ENCODE results near the gene IDS.
"Not testable (repeated sequence)": the region's sequence is repeated elsewhere in the genome, so short reads cannot be mapped to it uniquely, and the experiment has no call there.

IDS gene

DNA sequence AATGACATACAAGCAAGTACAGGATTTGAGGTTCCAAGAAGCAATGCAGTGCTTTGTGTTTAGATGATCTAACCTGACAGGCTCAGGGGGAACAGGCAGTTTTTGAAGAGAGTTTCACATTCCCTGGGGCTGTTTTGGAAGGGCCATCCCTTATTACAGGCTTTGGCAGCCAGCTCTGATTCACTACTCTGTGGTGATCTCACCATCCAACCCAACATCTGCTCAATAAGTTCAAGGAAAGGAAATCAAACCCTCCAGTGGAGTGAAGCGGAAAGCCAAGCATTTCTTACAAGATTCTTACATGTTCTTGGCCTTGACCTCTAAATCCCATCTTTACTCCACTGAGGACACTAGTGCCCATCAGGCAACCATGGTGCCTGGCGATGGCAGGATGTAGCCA, 7.5 kb downstream of the IDS start:
- DNase-seq = no peak

- no peak for DNase-seq
Measured at GRCh38 chrX:149497054-149497453, 8.1 kb downstream of the IDS start.

GRCh38 chrX:149495573-149496071, 9.5 kb downstream of the IDS start:
- DNase-seq = no peak

- no peak for DNase-seq
Measured at GRCh38 chrX:149494844-149495565, 10.1 kb downstream of the IDS start.

DNA sequence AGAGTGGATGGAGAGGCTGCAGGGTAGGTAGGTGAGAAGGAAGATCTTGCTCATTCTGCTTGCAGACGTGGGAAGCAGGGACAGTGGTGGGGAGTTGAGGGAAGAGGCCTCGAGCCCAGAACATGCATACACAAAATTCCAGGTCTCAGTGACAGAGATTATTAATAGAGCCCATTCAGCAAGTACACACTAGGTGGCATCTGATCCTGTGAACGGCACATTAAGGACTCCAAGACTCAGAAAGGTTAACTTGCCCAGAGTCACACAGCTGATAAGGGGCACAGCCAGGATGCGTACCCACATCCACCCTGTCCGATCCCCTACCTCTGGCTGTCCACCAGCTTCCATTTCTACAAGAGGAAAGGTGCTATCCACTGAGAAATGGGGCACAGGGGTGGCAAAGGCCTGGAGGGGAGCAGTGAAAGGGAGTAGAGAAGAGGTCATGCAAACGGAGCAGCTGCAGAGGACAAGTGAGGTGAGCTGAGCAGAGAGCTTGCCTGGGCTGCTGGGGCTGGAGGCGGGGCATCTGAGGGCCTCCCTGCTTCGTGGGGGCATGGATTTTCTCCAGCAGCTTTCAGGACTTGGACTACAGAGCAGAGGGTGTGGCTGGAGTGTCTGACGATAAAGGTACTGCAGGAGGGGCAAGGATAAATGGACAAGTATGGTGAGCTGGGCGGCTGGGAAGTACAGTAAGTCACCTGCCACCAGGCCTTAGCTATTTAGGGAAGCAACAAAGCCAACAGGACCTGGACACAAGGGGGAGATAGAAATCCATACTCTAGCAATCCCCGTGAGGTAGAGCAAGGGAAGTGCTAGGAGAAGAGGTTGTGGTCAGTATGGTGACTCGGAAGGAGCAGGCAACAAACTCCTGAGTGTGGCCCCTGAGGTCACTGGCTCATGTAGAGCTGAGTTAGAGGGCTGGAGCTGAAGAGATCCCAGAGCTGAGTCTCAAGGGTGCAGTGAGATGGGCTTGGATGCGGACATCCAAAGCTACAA, 11.2 kb downstream of the IDS start:
- DNase-seq = peak; percentile 27

DNA sequence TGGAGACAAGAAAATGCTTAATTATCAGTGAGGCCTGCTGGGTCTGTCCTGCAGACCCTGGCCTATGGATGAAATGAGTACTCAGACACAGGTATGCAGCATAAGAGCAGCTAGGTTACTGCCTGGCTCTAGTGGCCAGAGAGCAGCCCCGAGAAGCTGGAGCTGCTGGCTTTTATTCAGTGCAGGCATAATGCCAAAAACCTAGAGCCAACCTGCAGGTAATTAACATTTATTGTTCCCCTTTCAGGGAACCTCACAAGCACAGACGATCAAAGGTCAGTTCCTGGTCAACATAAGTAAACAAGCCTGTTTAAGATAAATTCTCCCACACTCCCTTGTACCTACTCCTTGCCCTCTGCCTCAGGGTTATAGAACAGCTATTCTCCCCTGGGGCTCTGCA, 13.3 kb downstream of the IDS start:
- DNase-seq = no peak

DNA sequence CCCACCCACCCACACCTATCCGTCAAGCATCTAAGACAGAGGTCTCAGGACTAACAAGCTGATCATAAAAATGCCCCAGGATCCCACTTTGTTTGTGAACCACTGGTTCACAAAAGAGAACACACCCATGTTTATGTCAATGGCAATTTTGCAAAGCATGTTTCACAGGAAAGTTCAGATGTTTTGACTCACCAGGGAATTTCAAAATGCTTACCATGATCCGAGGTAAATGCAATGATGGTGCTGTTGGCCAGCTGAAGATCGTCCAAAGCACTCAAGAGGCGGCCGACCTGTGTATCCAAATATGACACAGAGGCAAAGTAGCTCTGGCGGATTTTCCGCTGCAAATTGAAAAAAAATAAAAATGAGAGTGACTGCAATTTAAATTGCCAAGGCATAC, 15.0 kb downstream of the IDS start:
- DNase-seq = no peak

DNA sequence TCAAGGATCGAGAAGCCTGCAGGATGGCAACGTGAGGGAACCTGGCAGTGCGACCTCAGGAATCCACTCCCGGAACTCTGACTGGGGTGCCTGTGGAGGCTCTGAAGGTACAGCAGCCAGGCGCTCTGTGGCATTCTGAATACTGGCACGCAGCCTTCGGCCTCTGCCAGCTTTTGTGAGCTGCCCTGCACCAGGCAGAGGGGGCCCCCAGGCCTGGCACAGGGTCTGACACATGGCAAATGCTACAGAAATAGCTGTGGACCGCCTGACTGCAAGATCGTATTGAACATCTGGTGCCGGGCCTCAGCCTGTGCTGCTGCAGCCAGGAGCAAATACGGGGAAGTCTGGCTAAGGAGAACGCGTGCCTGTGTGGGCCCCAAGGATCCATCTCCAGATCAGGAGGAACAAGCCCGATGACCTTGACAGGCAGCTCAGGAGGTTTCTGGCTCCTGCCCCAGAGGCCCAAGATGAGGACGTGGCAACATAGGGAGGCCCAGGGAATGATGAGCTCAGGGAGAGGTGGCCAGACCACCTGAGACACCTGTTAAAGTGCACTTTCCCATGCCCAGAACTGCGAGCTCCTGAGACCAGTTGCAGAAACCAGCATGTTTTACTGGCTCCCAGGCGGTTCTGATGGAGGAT, 16.6 kb downstream of the IDS start:
- not testable (repeated sequence) for DNase-seq

- not testable (repeated sequence) for DNase-seq
Measured at GRCh38 chrX:149488008-149488407, 17.1 kb downstream of the IDS start.

GRCh38 chrX:149487292-149487691, 17.8 kb downstream of the IDS start:
- peak; percentile 23 for DNase-seq

DNA sequence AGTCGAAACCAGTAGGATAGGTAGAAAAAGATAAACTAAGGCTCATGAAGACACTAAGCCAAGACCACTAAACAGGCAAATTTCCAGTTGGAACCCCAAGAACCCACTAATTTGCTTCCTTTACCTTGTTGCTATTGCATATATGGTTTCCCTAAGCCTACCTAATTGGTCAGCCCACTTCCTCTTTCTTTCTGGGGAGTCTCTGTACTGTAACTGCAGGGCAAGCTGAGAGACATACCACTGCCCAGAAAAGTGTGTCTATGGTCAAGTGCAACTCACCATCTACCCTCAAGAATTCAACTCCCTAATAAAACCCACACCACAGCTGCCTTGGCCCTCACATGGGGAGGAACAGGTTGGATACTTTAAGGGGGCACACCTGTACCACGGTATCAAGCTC, 28.6 kb downstream of the IDS start:
- no peak for DNase-seq

- no peak for DNase-seq
Measured at GRCh38 chrX:149473966-149474365, 31.1 kb downstream of the IDS start.

DNA sequence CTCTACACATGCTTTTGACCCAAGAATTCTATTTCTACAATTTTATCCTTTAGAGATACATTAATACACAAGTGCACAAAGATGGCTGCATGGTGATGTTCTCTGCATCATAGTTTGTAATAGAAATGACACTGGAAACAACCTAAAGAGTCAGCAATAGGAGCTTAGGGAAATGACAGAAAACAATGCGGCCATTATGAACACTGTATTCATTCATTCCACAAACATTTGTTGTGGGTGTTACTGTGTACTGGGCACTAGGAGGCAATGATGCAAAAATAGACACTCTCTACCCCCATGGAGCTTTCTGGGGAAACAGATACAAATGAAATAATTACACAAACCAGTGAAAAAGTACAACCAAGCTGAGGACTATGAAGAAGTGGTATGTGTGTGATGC, 32.0 kb downstream of the IDS start:
- no peak for DNase-seq

DNA sequence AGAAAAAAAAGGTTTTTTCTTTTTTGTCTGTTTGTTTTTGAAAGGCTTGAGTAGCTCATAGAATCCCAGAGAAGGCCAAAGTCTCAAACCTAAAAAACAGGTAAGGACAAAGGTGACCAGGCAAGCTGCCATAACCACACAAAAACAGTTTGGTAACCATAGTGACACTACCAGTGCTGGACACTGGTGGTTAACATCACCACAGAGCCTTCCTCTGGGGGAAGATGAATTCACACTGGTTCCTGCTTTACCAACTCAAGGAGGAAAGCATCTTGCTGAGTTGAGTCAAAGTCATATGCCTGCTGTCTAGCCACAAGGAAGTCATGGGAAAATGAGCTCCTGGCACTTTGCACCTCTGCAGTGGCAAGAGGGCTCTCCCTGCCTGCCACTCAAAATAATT, 32.5 kb downstream of the IDS start:
- no peak for DNase-seq

- DNase-seq = no peak
Measured at GRCh38 chrX:149471397-149471796, 33.7 kb downstream of the IDS start.

DNA sequence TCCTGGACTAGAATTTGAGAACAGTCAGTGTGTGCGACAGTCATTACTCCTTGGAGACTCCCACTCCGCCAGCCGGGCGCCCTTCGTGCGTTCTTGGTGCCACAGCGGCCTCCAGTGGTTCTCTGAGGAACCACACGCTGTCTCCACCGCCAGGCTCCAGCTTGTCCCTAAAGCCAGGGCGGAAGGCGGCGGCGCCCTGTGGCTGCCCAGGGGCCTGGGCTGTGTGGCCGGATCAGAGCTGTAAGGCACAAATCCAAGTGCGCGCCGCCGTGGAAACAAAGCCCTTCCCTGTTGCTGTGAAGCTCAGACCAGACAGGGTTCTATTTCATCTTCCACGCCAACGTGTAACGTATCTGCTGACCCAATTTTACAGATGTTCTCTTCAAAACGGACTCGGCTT, 34.2 kb downstream of the IDS start:
- peak; percentile 74 for DNase-seq

DNA sequence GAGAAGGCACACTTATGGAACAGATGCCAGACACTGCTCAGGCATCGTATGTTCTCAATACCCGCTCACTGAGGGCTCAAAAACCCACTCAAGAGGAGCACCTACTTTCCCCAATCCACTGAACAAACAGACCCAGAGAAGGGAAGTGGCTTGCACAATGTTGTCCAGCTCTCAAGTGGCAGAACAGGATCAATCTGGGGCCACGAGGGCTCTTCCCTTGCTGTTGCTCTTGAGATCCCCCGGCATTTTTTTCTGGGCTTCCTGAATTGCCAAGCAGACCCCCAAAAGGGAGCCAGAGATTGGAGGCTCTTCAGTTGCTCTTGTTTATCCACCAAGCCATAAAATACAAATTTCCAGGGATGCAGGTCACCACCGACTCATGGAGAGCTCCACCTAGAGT, 35.7 kb downstream of the IDS start:
- DNase-seq = no peak

DNA sequence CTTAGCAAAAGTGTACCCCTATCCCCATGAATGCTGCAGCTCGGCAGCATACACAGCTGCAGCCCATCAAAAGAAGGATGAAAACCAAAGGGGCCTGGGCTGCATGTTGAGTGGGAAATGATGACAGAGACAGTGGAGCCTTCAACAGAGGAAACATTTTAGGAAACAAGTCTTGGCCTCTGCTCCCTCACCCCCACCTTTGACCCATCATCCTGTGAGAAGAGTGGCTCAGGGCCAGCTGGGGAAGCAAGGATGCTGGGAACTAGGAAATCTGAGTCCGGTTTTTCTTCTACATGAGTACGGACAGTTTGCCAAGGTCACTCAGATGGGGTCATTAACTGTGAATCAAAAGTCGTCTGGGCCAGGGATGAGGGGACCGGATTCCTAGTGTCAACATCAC, 37.2 kb downstream of the IDS start:
- DNase-seq = no peak

GRCh38 chrX:149467461-149467860, 37.6 kb downstream of the IDS start:
- DNase-seq = no peak

DNA sequence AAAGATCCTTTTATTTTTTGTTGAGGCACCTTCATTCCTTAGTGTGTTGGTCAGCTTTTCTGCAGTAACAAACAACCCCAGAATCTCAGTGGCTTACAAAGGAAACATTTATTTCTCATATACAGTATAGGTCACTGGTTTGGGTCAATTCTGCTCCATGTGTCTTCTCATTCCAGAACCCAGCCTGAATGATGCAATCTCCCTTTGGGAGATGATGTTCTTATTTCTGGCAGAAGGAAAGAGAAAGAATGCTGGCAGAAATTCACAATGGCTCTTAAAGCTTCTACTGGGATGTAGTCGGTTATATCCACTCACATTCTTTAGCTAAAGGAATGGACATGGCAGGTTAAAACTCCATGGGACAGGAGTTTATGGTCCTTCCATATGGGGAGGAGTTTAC, 42.3 kb downstream of the IDS start:
- no peak for DNase-seq

GRCh38 chrX:149461746-149462145, 43.4 kb downstream of the IDS start:
- DNase-seq = no peak

GRCh38 chrX:149458586-149458985, 46.5 kb downstream of the IDS start:
- peak; percentile 68 for DNase-seq

DNA sequence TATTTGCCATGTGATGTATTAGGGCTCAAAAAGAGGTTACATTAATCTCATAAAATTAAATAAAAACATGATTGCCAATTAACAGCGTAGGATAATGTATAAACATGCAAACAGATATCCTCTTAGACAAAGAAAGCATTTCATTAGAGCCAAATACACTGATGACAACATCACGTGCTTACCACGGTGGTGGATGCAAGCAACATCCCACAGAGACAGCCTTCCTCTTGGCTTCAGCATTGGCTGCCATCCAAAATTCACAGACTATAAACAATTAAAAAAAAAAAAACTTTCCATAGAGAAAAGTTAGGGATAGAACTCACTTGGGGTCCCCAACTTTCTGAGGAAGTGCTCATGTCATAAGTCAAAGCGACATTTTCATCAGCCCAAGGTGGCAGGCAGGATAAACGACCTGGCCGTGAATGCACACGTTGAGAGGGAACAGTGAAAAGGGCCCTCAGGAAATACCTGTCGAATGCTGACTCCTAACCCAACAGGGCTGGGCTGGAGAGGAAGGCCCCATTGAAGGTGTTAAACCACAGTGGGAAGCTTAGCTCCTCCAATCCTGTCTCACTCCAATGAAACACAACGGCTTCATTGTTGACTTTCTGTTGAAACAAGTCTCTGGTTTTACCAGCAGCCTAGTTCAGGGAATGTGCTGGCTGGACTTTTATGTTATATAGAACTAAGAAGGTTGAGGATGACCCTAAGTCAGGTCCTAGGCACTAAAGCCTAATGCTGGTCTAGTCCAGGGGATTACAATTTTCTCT, 48.4 kb downstream of the IDS start:
- DNase-seq = no peak

Data from hematopoietic multipotent progenitor cell treated with erythropoietin and hydrocortisone succinate and interleukin-3 and kit ligand, for 8 days (in vitro differentiated cells).